Measurements from ENCODE around the gene CCDC93. TPM values are rescaled to one million over a fixed set of nuclear protein-coding genes. Genes with fewer than 3 reads are reported as not detected.

Gene CCDC93
- total and polyA plus RNA-seq, 2 of the 4 experiments (the other 2 are of a cell fraction), result 8.1 to 17.2 TPM

DNA sequence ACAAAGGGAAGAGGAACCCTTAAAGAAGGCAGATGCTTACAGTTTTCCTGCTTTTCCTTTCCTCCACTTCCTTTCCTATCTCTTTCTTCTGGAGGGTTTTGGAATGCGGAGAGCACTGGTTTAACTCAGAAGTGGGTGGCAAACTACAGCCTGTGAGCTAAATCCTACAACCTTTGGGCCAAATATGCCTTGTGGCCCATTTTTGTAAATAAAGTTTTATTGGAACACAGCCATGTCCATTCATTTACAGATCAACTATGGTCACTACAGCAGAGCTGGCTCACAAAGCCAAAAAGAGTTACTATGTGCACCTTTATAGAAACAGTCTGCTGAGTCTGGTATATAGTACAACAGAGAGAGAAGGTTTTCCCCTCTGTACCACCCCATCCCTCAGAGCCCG, 69.1 kb downstream of the CCDC93 start:
- DNase-seq (no peak), ATAC-seq (ENCODE audit: low read depth) (no peak)
- Histone ChIP-seq H4K20me1 (ENCODE audit: insufficient read depth, low read length) (no peaks in the 10 kb centered on the region), H3K4ac (ENCODE audit: low read depth, low read length) (no peak overlapping the region), H4K5ac (ENCODE audit: low read depth, low read length) (no peak overlapping the region), H3K36me3 (ENCODE audit: control insufficient read depth, insufficient read depth, low read length) (peaks cover 42% of the 10 kb centered on the region), H3K14ac (replicated peaks; ENCODE audit: low read depth, low read length) (no peak overlapping the region), H3K27me3 (ENCODE audit: control insufficient read depth, insufficient read depth, low read length) (no peaks in the 10 kb centered on the region), H4K91ac (ENCODE audit: insufficient read depth, low read depth, low read length) (no peak overlapping the region), H3K23ac (ENCODE audit: low read depth, low read length) (no peak overlapping the region), H4K8ac (ENCODE audit: low read depth in 2 of 2, low read length in 2 of 2) (no peak overlapping the region), H2AK9ac (replicated peaks; ENCODE audit: low read depth, low read length, poor library complexity) (no peak overlapping the region), H3K9me1 (ENCODE audit: insufficient read depth, low read length) (peaks cover 8% of the 10 kb centered on the region), H2AK5ac (ENCODE audit: low read depth, low read length) (no peak overlapping the region), H3K4me2 (ENCODE audit: low read depth, low read length) (no peak overlapping the region), H2AFZ (replicated peaks; ENCODE audit: low read length, poor library complexity) (no peak overlapping the region), H3K9me3 (ENCODE audit: control insufficient read depth, insufficient read depth, low read length) (no peaks in the 10 kb centered on the region), H3K56ac (ENCODE audit: extremely low read depth, insufficient read depth, low read length) (no peak overlapping the region), H2BK20ac (ENCODE audit: low read depth, low read length) (no peak overlapping the region), H2BK5ac (ENCODE audit: low read depth, low read length, poor library complexity, severe bottlenecking) (no peak overlapping the region), H3K79me1 (ENCODE audit: low read depth in 1 of 2, low read length in 2 of 2) (no peaks in the 10 kb centered on the region; a peak in 1 of 4 replicates), H2BK120ac (ENCODE audit: low read depth, low read length) (no peak overlapping the region), H3K4me3 (ENCODE audit: insufficient read depth, low read depth, low read length) (no peak overlapping the region), H3K18ac (ENCODE audit: low read depth, low read length) (no peak overlapping the region), H3K9ac (ENCODE audit: low read depth, low read length) (no peak overlapping the region), H3K27ac (ENCODE audit: insufficient read depth, low read length) (no peak overlapping the region), H2BK15ac (ENCODE audit: low read depth, low read length) (no peak overlapping the region), H3K4me1 (ENCODE audit: control insufficient read depth, insufficient read depth, low read length) (peaks cover 8% of the 10 kb centered on the region)
- no TSS peak for BruUV-seq (replicated peaks)
- intact Hi-C loops (cut with micrococcal nuclease) (loop anchor here (5.0 kb wide), 1 partner anchor 57 kb away; no protein-coding TSS in a partner anchor), in situ Hi-C loops (cut with MboI; ENCODE audit: low sequenced_read_pairs) (loop anchor here (5.0 kb wide), 1 partner anchor 57 kb away; no protein-coding TSS in a partner anchor), dilution Hi-C loops (cut with HindIII; ENCODE audit: low sequenced_read_pairs, unreplicated experiment) (no loop called here)
- POLR2A ChIA-PET (ENCODE audit: unreplicated experiment), result no interaction called here
- CTCF ChIA-PET, result interaction anchor here (1.5 kb wide), 1 partner anchor 36 kb away, joined by 4 read pairs; no protein-coding TSS in a partner anchor
- WGBS, 2 experiments (ENCODE audit: extremely low coverage in 2 of 2, insufficient read length in 1 of 2), result no CpG with 5 or more reads among the region's 2 CpGs
- TF ChIP-seq, protein P1, sequence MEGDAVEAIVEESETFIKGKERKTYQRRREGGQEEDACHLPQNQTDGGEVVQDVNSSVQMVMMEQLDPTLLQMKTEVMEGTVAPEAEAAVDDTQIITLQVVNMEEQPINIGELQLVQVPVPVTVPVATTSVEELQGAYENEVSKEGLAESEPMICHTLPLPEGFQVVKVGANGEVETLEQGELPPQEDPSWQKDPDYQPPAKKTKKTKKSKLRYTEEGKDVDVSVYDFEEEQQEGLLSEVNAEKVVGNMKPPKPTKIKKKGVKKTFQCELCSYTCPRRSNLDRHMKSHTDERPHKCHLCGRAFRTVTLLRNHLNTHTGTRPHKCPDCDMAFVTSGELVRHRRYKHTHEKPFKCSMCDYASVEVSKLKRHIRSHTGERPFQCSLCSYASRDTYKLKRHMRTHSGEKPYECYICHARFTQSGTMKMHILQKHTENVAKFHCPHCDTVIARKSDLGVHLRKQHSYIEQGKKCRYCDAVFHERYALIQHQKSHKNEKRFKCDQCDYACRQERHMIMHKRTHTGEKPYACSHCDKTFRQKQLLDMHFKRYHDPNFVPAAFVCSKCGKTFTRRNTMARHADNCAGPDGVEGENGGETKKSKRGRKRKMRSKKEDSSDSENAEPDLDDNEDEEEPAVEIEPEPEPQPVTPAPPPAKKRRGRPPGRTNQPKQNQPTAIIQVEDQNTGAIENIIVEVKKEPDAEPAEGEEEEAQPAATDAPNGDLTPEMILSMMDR (conservative IDR thresholded peaks at IDR 0.05; ENCODE audit: low read depth, low read length), result no peak
- TF ChIP-seq, protein P2, sequence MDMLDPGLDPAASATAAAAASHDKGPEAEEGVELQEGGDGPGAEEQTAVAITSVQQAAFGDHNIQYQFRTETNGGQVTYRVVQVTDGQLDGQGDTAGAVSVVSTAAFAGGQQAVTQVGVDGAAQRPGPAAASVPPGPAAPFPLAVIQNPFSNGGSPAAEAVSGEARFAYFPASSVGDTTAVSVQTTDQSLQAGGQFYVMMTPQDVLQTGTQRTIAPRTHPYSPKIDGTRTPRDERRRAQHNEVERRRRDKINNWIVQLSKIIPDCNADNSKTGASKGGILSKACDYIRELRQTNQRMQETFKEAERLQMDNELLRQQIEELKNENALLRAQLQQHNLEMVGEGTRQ (IDR thresholded peaks at IDR 0.05; ENCODE audit: low read depth, low read length), result no peak
- TF ChIP-seq, protein P3, sequence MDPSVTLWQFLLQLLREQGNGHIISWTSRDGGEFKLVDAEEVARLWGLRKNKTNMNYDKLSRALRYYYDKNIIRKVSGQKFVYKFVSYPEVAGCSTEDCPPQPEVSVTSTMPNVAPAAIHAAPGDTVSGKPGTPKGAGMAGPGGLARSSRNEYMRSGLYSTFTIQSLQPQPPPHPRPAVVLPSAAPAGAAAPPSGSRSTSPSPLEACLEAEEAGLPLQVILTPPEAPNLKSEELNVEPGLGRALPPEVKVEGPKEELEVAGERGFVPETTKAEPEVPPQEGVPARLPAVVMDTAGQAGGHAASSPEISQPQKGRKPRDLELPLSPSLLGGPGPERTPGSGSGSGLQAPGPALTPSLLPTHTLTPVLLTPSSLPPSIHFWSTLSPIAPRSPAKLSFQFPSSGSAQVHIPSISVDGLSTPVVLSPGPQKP (IDR thresholded peaks at IDR 0.05; ENCODE audit: borderline replicate concordance, low read depth, low read length), result no peak
- no peak for TF ChIP-seq RCOR1 (IDR thresholded peaks at IDR 0.05; ENCODE audit: insufficient replicate concordance, low read length)
- no peak for TF ChIP-seq NFE2L2 (IDR thresholded peaks at IDR 0.05; ENCODE audit: low read depth, low read length)
- no peak for TF ChIP-seq MAFK (IDR thresholded peaks at IDR 0.05; ENCODE audit: low read depth, low read length)
- no peak for TF ChIP-seq SMC3 (IDR thresholded peaks at IDR 0.05; ENCODE audit: low read depth, low read length)
- TF ChIP-seq CHD1 (IDR thresholded peaks at IDR 0.05; ENCODE audit: low read depth, low read length), result no peak
- no peak for TF ChIP-seq RFX5 (IDR thresholded peaks at IDR 0.05; ENCODE audit: low read depth, low read length)
- no peak for TF ChIP-seq RAD21 (IDR thresholded peaks at IDR 0.05; ENCODE audit: low read length)
- no peak for TF ChIP-seq CEBPB (IDR thresholded peaks at IDR 0.05; ENCODE audit: low read depth, low read length)
- no peak for TF ChIP-seq MAZ (IDR thresholded peaks at IDR 0.05; ENCODE audit: borderline replicate concordance, low read depth, low read length)
- no peak for TF ChIP-seq BHLHE40 (IDR thresholded peaks at IDR 0.05; ENCODE audit: low read depth, low read length)
- no peak for TF ChIP-seq FOS (IDR thresholded peaks at IDR 0.05; ENCODE audit: low read depth, low read length)
- no peak for TF ChIP-seq POLR2A (IDR thresholded peaks at IDR 0.05; ENCODE audit: low read depth, low read length)
- TF ChIP-seq MXI1 (IDR thresholded peaks at IDR 0.05; ENCODE audit: borderline replicate concordance, low read depth, low read length), result no peak

Measured in IMR-90 (cell line).